Measurements from ENCODE around the gene DNAJC22. TPM values are rescaled to one million over a fixed set of nuclear protein-coding genes. Genes with fewer than 3 reads are reported as not detected.

DNAJC22 gene
- polyA plus RNA-seq, 4 donors = 14.9 to 52.4 (median 20.8) TPM

DNA sequence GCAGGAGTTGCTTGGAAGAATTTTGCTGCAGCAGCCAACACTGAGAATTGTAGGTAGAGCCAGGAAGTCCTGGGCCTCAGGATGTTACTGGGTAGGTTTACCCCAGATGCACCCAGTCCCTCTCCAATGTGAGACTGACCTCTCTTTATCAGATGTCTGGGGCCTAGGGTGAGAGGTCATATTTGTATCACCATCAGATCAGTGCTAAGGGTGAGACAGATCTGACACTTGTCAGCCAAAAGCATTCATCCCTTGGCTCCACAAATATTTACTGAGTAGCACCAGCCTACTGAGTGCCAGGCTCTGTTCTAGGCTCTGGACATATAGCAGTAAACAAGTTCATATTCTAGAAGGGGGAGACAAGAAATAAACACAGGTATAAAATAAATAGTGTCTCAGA lies 19.3 kb upstream of the DNAJC22 start:
- Histone ChIP-seq H3K27me3 (ENCODE audit: control insufficient read depth in 3 of 3, insufficient read depth in 3 of 3, low read length in 3 of 3) (peaks cover 0 to 7% (median 4%) of the 10 kb centered on the region in 3 donors), H3K9me3 (ENCODE audit: control insufficient read depth in 2 of 2, insufficient read depth in 1 of 2, low read depth in 1 of 2, low read length in 1 of 2) (no peaks in the 10 kb centered on the region), H3K36me3 (ENCODE audit: control insufficient read depth in 3 of 3, insufficient read depth in 2 of 3, low read depth in 1 of 3, low read length in 3 of 3) (peaks cover 0 to 43% (median 0%) of the 10 kb centered on the region in 3 donors), H3K4me3 (ENCODE audit: low read depth in 1 of 3, low read length in 3 of 3) (no peak overlapping the region), H3K4me1 (ENCODE audit: control insufficient read depth in 3 of 3, insufficient read depth in 2 of 3, low read depth in 1 of 3, low read length in 2 of 3) (peaks cover 0 to 24% (median 3%) of the 10 kb centered on the region in 3 donors), H3K27ac (ENCODE audit: low read depth in 1 of 3, low read length in 2 of 3) (no peak overlapping the region)
- FAIRE-seq = no peak
- no peak for DNase-seq

DNA sequence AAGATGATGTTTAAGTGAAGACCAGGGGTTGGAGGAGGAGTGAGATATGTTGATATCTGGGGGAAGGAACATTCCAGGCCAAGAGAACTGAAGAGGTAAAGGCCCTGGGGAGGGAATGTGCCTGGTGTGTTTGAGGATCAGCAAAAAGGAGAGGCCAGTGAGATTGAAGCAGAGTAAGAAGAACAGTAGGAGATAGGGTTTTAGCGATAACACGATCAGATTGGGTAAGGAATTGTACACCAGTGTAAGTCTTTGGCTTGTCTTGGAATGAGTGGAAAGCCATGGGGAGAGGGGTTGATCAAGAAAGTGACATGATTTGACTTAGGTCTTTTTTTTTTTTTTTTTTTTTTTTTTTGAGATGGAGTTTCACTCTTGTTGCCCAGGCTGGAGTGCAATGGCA lies 18.8 kb upstream of the DNAJC22 start:
- Histone ChIP-seq H3K27ac (ENCODE audit: low read depth in 1 of 3, low read length in 2 of 3) (no peak overlapping the region), H3K9me3 (ENCODE audit: control insufficient read depth in 2 of 2, insufficient read depth in 1 of 2, low read depth in 1 of 2, low read length in 1 of 2) (no peaks in the 10 kb centered on the region), H3K4me3 (ENCODE audit: low read depth in 1 of 3, low read length in 3 of 3) (no peak overlapping the region), H3K4me1 (ENCODE audit: control insufficient read depth in 3 of 3, insufficient read depth in 2 of 3, low read depth in 1 of 3, low read length in 2 of 3) (peaks cover 0 to 24% (median 3%) of the 10 kb centered on the region in 3 donors), H3K36me3 (ENCODE audit: control insufficient read depth in 3 of 3, insufficient read depth in 2 of 3, low read depth in 1 of 3, low read length in 3 of 3) (peaks cover 0 to 43% (median 0%) of the 10 kb centered on the region in 3 donors), H3K27me3 (ENCODE audit: control insufficient read depth in 3 of 3, insufficient read depth in 3 of 3, low read length in 3 of 3) (peaks cover 0 to 13% (median 4%) of the 10 kb centered on the region in 3 donors)
- 95 to 100% (median 96%) methylated on average over 2 of the region's 2 CpGs for WGBS, 3 donors
- FAIRE-seq (no peak), DNase-seq (no peak)

DNA sequence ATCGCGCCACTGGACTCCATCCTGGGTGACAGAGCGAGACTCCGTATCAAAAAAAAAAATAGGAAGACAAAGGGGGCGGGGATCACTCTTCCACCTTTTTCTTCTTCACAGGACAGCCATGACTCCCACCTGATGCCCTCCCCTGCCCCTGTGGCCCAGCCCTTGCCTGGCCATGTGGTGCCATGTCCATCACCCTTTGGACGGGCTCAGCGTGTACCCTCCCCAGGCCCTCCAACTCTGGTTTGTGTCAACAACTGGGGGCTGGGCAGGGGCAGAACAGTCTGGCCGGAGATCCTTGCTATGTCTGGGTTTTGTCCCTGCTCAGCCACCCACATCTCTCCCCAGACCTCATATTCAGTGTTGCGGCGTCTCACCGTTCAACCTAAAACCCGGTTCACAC lies 17.9 kb upstream of the DNAJC22 start:
- peaks cover 0 to 19% (median 0%) of the 10 kb centered on the region in 3 donors for H3K4me1 ChIP-seq (ENCODE audit: control insufficient read depth in 3 of 3, insufficient read depth in 2 of 3, low read depth in 1 of 3, low read length in 2 of 3)
- DNase-seq = no peak
- no peak overlapping the region for H3K27ac ChIP-seq (ENCODE audit: low read depth in 1 of 3, low read length in 2 of 3)
- peaks cover 0 to 22% (median 4%) of the 10 kb centered on the region in 3 donors for H3K27me3 ChIP-seq (ENCODE audit: control insufficient read depth in 3 of 3, insufficient read depth in 3 of 3, low read length in 3 of 3)
- H3K36me3 ChIP-seq (ENCODE audit: control insufficient read depth in 3 of 3, insufficient read depth in 2 of 3, low read depth in 1 of 3, low read length in 3 of 3) = peaks cover 0 to 43% (median 0%) of the 10 kb centered on the region in 3 donors
- no peaks in the 10 kb centered on the region for H3K9me3 ChIP-seq (ENCODE audit: control insufficient read depth in 2 of 2, insufficient read depth in 1 of 2, low read depth in 1 of 2, low read length in 1 of 2)
- no peak for FAIRE-seq
- 93 to 98% (median 97%) methylated on average over 12 of the region's 12 CpGs for WGBS, 3 donors
- H3K4me3 ChIP-seq (ENCODE audit: low read depth in 1 of 3, low read length in 3 of 3) = no peak overlapping the region

DNA sequence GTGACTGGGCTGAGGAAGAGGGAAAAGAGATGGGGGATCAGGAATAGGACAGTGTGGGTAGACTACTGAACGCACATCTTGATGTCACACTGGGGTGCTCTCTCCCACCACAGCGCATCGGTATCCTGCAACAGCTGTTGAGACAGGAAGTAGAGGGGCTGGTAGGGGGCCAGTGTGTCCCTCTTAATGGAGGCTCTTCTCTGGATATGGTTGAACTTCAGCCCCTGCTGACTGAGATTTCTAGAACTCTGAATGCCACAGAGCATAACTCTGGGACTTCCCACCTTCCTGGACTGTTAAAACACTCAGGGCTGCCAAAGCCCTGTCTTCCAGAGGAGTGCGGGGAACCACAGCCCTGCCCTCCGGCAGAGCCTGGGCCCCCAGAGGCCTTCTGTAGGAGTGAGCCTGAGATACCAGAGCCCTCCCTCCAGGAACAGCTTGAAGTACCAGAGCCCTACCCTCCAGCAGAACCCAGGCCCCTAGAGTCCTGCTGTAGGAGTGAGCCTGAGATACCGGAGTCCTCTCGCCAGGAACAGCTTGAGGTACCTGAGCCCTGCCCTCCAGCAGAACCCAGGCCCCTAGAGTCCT lies 16.6 kb upstream of the DNAJC22 start:
- peaks cover 0 to 2% of the 10 kb centered on the region in 2 donors for H3K9me3 ChIP-seq (ENCODE audit: control insufficient read depth in 2 of 2, insufficient read depth in 1 of 2, low read depth in 1 of 2, low read length in 1 of 2)
- no peak for DNase-seq
- no peak overlapping the region for H3K27ac ChIP-seq (ENCODE audit: low read depth in 1 of 3, low read length in 2 of 3)
- H3K27me3 ChIP-seq (ENCODE audit: control insufficient read depth in 3 of 3, insufficient read depth in 3 of 3, low read length in 3 of 3) = peaks cover 0 to 35% (median 14%) of the 10 kb centered on the region in 3 donors
- no peak for FAIRE-seq
- peaks cover 0 to 17% (median 0%) of the 10 kb centered on the region in 3 donors for H3K4me1 ChIP-seq (ENCODE audit: control insufficient read depth in 3 of 3, insufficient read depth in 2 of 3, low read depth in 1 of 3, low read length in 2 of 3)
- H3K4me3 ChIP-seq (ENCODE audit: low read depth in 1 of 3, low read length in 3 of 3) = no peak overlapping the region
- H3K36me3 ChIP-seq (ENCODE audit: control insufficient read depth in 3 of 3, insufficient read depth in 2 of 3, low read depth in 1 of 3, low read length in 3 of 3) = peaks cover 0 to 43% (median 0%) of the 10 kb centered on the region in 3 donors
- 93 to 96% (median 95%) methylated on average over 7 of the region's 7 CpGs for WGBS, 3 donors

DNA sequence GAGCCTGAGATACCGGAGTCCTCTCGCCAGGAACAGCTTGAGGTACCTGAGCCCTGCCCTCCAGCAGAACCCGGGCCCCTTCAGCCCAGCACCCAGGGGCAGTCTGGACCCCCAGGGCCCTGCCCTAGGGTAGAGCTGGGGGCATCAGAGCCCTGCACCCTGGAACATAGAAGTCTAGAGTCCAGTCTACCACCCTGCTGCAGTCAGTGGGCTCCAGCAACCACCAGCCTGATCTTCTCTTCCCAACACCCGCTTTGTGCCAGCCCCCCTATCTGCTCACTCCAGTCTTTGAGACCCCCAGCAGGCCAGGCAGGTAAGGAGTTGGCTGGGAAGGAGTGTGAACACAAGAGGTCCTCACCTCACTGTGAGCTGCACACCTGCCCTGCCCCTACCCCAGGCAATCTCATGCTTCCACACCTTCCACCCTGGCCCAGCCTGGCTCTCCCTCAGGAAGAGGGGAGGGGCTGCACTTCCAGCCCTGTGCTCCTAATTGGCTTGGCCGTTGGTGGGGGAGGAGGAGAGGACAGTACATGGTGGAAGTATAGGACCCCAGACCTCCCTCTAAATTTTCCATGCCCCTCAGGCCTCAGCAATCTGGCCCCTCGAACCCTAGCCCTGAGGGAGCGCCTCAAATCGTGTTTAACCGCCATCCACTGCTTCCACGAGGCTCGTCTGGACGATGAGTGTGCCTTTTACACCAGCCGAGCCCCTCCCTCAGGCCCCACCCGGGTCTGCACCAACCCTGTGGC lies 15.9 kb upstream of the DNAJC22 start:
- H3K27ac ChIP-seq (ENCODE audit: low read depth in 1 of 3, low read length in 2 of 3) = no peak overlapping the region
- peaks cover 3 to 42% (median 20%) of the 10 kb centered on the region in 3 donors for H3K27me3 ChIP-seq (ENCODE audit: control insufficient read depth in 3 of 3, insufficient read depth in 3 of 3, low read length in 3 of 3)
- peaks cover 0 to 17% (median 0%) of the 10 kb centered on the region in 3 donors for H3K4me1 ChIP-seq (ENCODE audit: control insufficient read depth in 3 of 3, insufficient read depth in 2 of 3, low read depth in 1 of 3, low read length in 2 of 3)
- DNase-seq (no peak), FAIRE-seq (no peak)
- no peak overlapping the region for H3K4me3 ChIP-seq (ENCODE audit: low read depth in 1 of 3, low read length in 3 of 3)
- H3K36me3 ChIP-seq (ENCODE audit: control insufficient read depth in 3 of 3, insufficient read depth in 2 of 3, low read depth in 1 of 3, low read length in 3 of 3) = peaks cover 0 to 37% (median 0%) of the 10 kb centered on the region in 3 donors
- WGBS, 3 donors = 78 to 82% (median 78%) methylated on average over 13 to 14 of the region's 14 CpGs
- peaks cover 0 to 5% of the 10 kb centered on the region in 2 donors for H3K9me3 ChIP-seq (ENCODE audit: control insufficient read depth in 2 of 2, insufficient read depth in 1 of 2, low read depth in 1 of 2, low read length in 1 of 2)

DNA sequence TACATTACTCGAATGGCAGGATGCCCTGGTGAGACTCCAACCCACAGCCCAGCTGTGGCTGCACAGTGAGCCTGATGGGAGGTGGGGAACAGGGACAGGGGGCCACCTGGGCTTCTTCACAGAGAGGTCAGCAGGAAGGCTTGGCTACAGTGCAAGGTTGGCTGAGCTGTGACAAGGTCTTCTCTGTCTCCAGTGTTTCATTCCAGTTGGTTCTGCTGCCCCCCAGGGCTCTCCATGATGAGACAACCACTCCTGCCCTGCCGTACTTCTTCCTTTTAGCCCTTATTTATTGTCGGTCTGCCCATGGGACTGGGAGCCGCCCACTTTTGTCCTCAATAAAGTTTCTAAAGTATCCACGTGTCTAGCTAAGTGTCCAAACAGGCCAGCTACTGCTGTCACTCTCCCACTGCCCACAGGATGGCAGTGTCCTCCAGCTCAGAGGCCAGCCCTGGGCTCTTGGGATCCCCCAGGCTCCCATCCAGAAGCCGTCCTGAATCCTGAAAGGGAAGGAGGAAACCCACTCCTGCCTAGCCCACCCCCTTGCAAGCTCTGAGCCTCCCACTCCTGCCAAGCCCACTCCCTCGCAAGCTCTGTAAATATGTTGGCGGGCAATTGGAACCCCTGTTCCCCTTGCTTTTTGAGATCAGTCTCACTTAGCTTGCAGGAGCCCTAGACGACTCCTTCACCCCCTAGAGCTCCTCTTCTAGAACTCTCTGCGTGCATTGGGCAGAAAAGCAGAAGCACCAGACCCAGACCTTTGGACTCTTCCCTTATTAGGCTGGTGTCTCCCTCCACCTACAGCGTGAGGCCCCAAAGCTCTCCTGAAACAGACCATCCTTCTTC lies 15.1 kb upstream of the DNAJC22 start:
- H3K27ac ChIP-seq (ENCODE audit: low read depth in 1 of 3, low read length in 2 of 3) = no peak overlapping the region
- H3K36me3 ChIP-seq (ENCODE audit: control insufficient read depth in 3 of 3, insufficient read depth in 2 of 3, low read depth in 1 of 3, low read length in 3 of 3) = peaks cover 0 to 31% (median 0%) of the 10 kb centered on the region in 3 donors
- H3K4me1 ChIP-seq (ENCODE audit: control insufficient read depth in 3 of 3, insufficient read depth in 2 of 3, low read depth in 1 of 3, low read length in 2 of 3) = peaks cover 0 to 18% (median 0%) of the 10 kb centered on the region in 3 donors
- DNase-seq (peak; percentile 57 to 84), FAIRE-seq (no peak)
- H3K9me3 ChIP-seq (ENCODE audit: control insufficient read depth in 2 of 2, insufficient read depth in 1 of 2, low read depth in 1 of 2, low read length in 1 of 2) = peaks cover 0 to 6% of the 10 kb centered on the region in 2 donors
- H3K27me3 ChIP-seq (ENCODE audit: control insufficient read depth in 3 of 3, insufficient read depth in 3 of 3, low read length in 3 of 3) = peaks cover 3 to 50% (median 27%) of the 10 kb centered on the region in 3 donors
- WGBS, 3 donors = 36 to 48% (median 44%) methylated on average over 11 of the region's 11 CpGs
- no peak overlapping the region for H3K4me3 ChIP-seq (ENCODE audit: low read depth in 1 of 3, low read length in 3 of 3)

DNA sequence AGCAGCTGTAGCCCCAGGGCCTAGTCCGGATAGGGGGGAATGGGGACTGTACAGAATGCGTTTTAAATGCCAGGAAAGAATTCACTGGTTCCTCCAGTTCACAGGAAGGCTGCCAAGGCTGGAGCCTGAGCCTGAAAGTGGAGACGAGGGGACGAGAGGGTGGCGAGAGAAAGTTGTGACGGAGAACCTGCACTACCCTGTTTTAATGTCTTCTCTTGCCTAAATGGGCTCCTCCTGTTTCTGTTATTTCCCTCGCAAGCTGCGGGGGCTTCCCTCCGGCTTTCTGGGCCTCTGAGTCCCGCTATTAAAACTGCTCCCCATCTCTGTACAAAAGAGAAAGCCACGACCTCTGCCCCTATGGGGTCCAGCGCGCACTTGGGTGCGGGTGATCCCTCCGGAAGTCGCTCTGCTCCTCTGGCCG lies 14.2 kb upstream of the DNAJC22 start:
- H3K4me1 ChIP-seq (ENCODE audit: control insufficient read depth in 3 of 3, insufficient read depth in 2 of 3, low read depth in 1 of 3, low read length in 2 of 3) = peaks cover 0 to 26% (median 0%) of the 10 kb centered on the region in 3 donors
- whole genome bisulfite sequencing, 3 donors = 77 to 84% (median 82%) methylated on average over 17 of the region's 17 CpGs
- peaks cover 0 to 6% of the 10 kb centered on the region in 2 donors for H3K9me3 ChIP-seq (ENCODE audit: control insufficient read depth in 2 of 2, insufficient read depth in 1 of 2, low read depth in 1 of 2, low read length in 1 of 2)
- H3K4me3 ChIP-seq (ENCODE audit: low read depth in 1 of 3, low read length in 3 of 3) = no peak overlapping the region
- peaks cover 3 to 58% (median 31%) of the 10 kb centered on the region in 3 donors for H3K27me3 ChIP-seq (ENCODE audit: control insufficient read depth in 3 of 3, insufficient read depth in 3 of 3, low read length in 3 of 3)
- H3K36me3 ChIP-seq (ENCODE audit: control insufficient read depth in 3 of 3, insufficient read depth in 2 of 3, low read depth in 1 of 3, low read length in 3 of 3) = peaks cover 0 to 25% (median 0%) of the 10 kb centered on the region in 3 donors
- FAIRE-seq (no peak), DNase-seq (no peak)
- H3K27ac ChIP-seq (ENCODE audit: low read depth in 1 of 3, low read length in 2 of 3) = no peak overlapping the region

DNA sequence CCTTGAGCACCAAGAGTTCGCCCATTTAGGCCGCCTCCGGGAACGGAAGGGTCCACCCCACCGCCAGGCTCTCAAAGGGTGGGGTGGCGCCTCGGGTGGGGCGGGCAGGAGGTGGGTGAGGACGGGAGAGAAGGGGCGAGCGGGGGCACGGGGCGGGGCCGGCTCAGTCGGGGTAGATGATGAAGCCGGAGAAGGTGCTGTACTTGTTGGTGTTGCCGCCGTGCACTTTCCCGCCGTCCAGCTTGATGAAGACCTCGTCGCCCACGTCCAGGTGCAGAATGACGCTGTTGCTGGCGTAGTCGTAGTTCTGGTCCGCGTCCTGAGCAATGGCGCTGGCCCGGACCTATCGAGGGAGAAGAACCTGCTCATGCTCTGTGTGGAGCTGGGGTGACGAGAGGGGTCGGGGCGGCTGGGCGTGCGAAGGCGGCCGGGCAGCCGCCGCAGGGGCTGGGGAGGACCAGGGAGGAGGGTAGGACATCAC lies 13.8 kb upstream of the DNAJC22 start:
- H3K4me3 ChIP-seq (ENCODE audit: low read depth in 1 of 3, low read length in 3 of 3) = no peak overlapping the region
- no peak overlapping the region for H3K27ac ChIP-seq (ENCODE audit: low read depth in 1 of 3, low read length in 2 of 3)
- H3K27me3 ChIP-seq (ENCODE audit: control insufficient read depth in 3 of 3, insufficient read depth in 3 of 3, low read length in 3 of 3) = peaks cover 3 to 63% (median 31%) of the 10 kb centered on the region in 3 donors
- peaks cover 0 to 6% of the 10 kb centered on the region in 2 donors for H3K9me3 ChIP-seq (ENCODE audit: control insufficient read depth in 2 of 2, insufficient read depth in 1 of 2, low read depth in 1 of 2, low read length in 1 of 2)
- peaks cover 0 to 25% (median 0%) of the 10 kb centered on the region in 3 donors for H3K36me3 ChIP-seq (ENCODE audit: control insufficient read depth in 3 of 3, insufficient read depth in 2 of 3, low read depth in 1 of 3, low read length in 3 of 3)
- DNase-seq (peak in 1 of 2 donors; percentile 19), FAIRE-seq (no peak)
- WGBS, 3 donors = 27 to 55% (median 38%) methylated on average over 37 to 40 of the region's 40 CpGs
- peaks cover 0 to 30% (median 0%) of the 10 kb centered on the region in 3 donors for H3K4me1 ChIP-seq (ENCODE audit: control insufficient read depth in 3 of 3, insufficient read depth in 2 of 3, low read depth in 1 of 3, low read length in 2 of 3)
